NOMO-1 treated with DMSO at 0.1 percent for 48 hours (cell line): ENCODE measurements around the gene SETDB1.

ENCODE experiments used
- DNase-seq: peaks from one replicate; lab custom pipeline; 2025; ENCODE audit not compliant: unreplicated experiment; lab: John Stamatoyannopoulos, UW

Gene SETDB1

DNA sequence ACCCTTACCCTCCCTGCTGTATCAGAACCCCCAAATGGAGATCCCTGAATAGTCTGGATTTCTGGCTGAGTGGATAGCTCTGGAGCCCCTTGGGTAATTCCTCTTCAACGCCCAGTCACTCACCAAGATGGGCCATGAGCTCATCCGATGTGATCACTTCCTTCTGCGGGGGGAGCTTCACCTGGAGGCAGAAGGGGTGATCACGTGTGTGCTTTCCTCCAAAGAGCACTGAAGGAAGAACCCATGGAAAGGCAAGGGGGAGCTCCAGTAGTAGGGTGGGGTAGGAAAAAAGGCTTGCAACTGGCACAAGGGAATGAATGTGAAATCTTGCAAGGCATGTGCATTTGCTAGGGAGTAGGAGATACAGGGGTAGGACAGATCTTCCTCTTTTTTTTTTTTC is 75.4 kb downstream of the SETDB1 start:
- DNase-seq, result peak; percentile 38

DNA sequence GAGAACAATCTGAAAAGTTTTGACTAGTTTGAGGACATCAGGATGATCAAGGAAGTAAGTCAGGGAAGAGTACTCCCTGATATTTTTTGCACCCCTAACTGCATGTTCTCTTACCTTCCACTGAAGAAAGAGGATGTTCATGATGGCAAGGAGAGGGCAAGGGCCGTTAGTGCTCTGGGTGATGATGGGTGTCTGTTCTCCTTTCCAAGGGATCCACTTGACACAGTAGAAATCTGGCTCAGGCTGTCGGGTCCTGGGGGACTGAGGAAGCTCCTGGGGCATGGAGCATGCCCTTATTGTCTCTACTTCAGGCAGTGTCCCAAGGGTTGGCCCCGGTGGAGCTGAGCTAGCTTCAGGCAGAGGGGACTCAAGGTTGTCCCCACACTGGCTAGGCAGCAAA is 75.9 kb downstream of the SETDB1 start:
- peak; percentile 38 for DNase-seq

DNA sequence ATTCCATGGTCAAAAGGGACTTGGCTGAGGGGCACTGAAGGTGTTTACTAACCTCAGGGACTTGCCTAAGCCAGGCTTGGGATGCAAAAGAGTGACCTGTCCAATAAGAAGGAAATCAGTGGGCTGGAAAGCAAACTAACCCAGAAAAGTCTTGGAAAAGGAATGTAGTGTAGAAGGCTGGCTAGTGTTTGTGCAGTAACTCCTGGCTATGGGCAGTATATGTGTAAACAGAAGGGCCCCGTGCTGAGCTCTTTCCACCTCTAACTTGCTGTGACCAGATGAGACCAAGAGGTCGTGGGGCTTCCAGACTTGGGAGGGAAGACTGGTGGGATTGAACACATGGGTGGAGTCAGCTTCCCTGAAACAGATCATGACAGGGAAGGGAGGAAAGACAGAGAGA is 76.4 kb downstream of the SETDB1 start:
- no peak for DNase-seq

DNA sequence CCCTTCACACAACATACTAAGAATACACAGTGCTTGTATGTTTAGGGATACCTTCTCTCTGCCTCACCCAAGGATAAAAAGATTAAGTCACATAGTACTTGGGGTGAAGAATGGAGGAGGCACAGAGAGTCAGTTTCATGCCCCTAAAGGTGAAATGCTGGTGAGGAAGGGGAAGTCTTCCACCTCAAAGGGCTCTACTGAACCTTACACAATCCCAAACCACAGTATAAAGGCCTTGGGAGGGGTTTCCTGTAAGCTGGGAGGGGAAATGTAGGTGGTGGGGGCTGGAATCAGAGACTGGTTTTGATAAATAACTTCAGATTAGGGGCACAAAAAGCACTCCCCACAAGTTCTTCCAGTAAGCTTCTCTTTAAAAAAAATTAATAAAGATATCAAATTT is 77.0 kb downstream of the SETDB1 start:
- DNase-seq, result peak; percentile 68

DNA sequence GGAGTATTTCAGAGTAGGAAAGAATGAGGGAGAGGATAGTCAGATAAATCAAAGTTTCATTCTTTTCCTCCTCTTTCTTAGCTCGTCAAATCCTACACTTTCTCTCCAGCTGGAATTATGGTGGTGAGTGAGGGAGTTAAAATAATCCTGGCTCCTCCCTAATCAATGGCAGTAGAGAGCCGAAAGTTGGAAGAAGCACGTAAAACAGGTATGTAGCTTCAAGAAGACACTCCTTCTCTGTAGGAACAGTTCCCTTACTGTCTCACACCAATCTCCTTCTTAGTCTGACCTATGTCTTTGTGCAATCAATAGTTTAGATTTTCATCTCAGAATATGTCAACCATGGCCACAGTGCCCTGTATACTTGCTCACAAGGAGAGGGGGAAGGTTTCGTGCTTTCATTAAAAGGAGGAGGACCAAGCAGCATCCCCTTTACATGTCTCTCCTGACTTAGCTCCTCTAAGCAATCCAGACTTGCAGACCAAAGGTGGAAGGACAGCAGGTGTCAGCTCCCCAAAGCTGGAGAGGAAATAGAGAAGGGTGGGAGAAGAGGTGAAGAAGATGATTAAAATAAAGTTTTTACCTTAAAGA is 79.7 kb downstream of the SETDB1 start:
- no peak for DNase-seq

DNA sequence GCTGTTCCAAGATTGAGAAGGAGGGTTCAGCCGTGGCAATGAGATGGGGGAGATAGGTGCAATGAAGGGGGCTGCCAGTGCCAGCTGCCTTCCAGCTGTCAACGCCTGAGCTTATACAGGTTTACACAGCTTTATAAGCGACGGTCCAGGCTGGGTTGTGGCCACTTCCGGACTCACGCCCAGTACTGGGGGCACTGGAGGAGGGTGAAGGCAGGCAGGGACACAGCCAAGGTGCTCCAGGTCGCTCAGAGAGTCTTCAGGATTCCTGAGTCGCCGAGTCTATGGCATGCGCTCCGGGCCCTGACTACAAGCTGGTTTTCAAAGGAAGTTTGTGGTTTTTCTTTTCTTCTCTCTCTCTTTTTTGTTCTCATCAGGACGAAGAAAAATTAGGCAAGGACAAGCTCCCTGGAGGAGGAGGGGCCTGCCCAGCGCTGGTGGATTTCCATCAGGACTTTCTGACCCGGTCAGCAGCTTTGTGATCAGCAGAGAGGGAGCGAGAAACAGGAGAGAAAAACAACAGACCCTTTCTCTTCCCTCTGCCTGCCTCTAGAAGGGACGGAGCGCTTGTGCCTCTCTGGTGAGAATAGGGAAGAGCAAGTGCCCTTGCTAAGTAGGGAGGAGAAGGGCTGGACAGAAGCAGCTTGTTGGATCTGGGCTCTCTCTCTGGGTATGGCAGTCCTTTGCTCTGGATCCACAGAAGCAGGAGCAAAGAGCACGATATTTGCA is 80.3 kb downstream of the SETDB1 start, which contains the start of gene MINDY1:
MINDY1 (minus strand) TSS at position 576 of the 726 bp plus-strand sequence. CDS start 4,285 bp downstream, outside the sequence.
- DNase-seq, result peak; percentile 88

DNA sequence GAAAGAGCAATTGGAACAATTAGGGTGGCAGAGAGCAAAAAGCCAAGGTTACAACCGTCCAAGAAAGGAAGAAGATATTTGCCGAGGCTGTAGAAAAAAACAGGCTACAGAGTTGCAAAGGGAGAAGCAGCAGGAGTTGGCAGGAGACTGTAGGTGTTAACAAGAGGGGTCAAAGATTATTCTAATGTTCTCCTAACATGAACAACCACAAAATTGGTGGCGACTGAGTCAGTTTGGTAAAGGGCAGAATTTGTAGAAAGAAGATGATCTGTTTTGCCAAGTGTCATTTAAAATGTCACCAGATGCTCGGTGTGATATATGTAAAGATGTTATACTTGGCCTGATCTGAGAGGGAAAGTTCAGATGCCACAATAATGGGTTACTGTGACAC is 81.7 kb downstream of the SETDB1 start:
- DNase-seq, result no peak

DNA sequence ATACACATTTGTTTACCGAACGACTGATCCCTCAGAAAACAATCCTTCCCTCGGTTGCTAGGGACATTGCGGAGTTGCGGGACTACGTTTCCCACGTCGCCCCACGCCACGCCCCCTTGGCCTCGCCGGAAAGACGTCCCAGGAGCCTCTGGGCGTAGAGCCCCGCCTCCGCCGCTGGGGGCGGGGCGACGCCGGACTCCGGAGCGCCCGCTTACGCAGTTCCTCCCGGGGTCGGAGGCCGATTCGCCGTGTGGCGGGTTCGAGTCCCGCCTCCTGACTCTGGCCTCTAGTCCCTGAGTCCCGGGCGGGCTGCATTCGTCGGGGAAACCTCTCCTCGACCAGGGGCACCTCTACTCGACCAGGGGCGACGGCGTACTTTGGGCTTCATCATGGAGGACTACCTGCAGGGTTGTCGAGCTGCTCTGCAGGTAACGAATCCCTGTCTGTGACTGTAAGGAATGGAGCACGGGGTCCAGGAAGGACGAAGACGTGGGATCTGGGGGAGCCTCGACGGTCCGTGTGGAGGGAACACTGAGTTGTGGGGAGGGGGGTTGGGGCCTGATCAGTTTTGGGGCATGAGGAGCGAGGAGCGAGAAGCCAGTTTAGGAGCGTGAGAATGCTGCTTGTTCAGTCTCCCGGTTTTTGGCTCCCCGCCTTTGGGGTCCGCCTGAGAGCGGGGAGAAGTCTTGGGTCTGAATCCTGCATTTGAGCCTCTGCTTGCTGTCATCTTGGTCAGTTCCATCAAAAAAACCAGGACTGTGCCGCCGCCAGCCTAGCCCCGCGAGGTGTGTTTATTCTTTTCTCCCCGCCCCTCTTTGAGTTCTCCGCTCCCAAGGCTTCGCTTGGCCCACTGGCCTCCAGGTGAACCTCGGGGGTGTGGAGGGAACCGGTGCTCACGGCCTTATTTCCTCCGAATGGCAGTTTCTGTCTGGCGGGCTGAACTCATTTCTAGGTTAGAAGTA is 82.4 kb downstream of the SETDB1 start, which contains the start of gene PRUNE1:
PRUNE1 (plus strand) TSS at position 206 of the 962 bp plus-strand sequence; CDS start at position 390, 184 bp downstream.
- peak; percentile 90 for DNase-seq

DNA sequence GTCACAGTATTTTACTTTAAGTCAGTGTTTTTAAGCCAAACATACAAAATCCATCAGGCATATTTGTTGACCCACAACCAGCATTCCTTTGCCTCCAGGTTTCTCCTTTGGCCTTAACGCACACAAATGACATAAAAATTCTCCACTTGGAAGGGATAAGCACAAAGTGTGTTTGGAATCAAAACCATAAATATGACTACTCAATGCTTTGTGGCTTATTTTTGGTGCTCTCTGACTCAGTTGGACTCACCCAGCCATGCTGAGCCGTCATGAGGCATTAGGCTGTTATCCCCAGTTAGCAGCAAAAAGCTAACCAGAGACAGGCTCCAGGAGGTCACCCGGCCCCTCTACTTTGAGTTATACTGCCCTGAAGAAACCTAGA is 83.0 kb downstream of the SETDB1 start:
- DNase-seq, result no peak

DNA sequence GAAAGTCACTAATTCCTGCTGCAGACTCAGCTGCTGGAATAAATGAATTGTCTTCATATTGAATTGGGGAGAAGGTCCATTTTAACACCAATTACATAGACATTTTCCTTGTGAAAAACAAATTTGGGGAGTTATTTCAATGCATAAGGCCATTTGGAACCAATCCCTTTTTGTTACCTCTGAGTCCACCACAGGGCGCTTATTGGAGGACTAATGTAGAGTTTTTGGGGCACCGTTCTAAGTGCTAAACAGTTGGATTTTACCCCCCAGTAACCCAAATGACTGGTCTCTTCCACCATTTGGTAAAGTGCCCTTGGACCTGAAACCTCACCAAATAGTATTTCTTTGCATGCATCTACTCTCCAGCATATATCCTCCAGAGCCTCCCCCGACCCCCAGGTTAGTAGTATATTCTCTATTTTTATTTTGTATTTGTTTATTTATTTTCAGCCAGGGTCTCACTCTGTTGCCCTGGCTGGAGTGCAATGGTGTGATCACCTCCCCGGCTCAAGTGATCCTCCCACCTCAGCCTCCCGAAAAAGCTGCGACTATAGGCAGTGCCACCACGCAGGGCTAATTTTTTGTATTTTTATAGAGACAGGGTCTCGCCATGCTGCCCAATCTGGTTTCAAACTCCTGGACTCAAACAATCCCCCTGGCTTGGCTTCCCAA is 83.6 kb downstream of the SETDB1 start:
- DNase-seq, result no peak

DNA sequence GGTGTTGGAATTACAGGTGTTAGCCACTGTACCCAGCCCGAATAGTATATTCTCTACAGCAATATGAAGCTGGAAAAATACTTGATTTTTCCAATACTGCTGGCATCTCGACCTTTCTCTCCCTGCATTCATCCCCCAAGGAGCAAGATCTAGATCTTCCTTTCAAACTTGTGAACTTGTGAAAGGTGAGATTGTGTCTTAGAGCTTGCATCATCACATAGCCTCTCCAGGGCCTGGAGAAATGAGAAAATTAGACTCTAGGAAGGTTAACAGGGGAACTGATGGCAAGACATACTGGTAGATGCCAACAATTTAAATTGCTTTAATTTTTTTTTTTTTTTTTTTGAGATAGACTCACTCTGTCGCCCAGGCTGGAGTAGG is 84.2 kb downstream of the SETDB1 start:
- DNase-seq, result no peak

DNA sequence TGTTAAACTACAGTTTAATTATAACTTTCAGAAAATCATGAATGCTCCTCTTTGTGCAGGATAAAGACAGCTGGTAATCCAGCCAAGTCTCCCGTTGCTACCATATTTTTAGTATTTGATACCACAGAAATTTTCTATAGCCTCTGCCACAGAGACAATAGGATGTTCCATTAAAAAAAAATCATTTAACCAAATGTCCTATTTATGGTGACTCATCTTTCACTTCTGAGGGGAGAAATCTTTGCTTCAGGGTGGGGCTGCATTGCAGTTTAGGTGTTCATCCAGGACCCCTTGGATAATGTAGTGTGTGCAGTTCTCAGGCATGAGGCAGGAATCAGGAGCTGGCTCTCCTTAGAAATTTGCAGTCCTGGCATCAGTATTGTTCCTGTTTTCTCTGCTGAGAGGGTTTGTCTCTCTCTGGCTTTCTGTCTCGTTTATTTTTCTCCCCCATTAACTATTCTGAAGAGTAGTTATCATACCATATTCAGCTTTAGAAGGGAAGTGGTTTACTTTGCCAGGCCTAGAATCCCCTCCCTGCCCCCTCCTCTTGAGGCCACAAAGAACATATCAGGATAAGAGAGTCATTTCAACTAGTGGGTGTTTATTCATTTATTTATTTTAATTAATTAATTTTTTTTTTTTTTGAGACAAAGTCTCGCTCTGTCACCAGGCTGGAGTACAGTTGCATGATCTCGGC is 85.1 kb downstream of the SETDB1 start:
- no peak for DNase-seq

DNA sequence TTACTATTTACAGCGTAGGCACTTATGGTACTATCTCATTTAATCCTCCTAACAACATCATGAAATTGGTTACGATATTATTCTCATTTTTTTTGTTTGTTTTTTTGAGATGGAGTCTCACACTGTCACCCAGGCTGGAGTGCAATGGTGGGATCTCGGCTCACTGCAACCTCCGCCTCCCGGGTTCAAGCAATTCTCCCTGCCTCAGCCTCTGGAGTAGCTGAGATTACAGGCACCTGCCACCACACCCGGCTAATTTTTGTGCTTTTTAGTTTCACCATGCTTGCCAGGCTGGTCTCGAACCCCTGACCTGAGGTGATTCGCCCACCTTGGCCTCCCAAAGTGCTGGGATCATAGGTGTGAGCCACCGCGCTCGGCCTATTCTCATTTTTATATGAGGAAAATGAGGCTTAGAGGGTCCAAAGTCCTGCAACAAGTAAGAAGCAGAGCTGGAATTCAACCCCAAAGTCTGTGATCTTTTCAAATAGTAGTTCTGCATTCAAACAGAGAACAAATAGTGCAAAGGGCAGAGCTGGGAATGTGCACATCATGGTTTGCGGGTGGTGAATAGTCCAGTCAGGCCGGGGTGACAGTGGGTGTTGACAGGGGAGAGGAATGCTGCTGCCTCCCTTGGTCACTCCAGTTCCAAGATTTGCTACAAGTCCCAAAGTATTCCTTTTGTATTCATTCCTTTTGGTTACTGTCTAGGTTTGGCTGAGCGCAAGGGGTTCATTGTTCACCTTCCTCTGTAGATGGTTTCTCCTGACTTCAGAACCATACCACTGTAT is 86.7 kb downstream of the SETDB1 start:
- DNase-seq, result no peak

DNA sequence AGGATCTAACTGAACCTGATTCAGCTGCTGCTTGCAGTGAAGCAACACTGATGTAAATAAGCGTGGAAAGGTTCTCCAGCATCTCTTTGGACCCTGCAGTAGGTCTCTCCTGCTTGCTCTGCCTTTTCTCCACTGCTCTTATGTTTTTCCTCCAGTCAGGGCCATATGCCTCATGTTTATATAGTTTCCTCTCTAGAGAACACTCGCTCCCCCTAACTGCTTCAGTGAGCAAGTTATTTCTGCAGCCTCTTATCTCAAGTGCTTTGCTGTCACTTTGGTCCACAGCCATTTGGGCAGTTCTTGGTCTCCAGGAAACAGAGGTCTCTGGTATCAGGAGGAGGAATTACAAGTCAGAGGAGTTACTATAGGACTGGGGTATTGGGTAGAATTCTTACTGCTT is 87.4 kb downstream of the SETDB1 start:
- DNase-seq, result no peak
